Esophagus squamous epithelium (tissue), 5 donors: ENCODE data around the gene TIAM2. TPM values are rescaled to one million over a fixed set of nuclear protein-coding genes. Genes with fewer than 3 reads are reported as not detected.

Source experiments
- DNase-seq: peaks from one replicate; lab custom pipeline; 2025; lab: John Stamatoyannopoulos, UW
- H3K27ac ChIP-seq, 4 donors: fragments of 200-600 bp; sonication (generic); one replicate each; pipeline ENCODE4 v1.5.1; 2016 to 2019; ENCODE audit warnings: mild to moderate bottlenecking in 1 of 4
- H3K27me3 ChIP-seq, 4 donors: fragments of 200-600 bp; sonication (generic); 1 replicate in 3 of 4; 2 replicates in 1 of 4; pipeline versions ENCODE4 v1.5.1 to v1.6.0; 2017 to 2021; ENCODE audit warnings: antibody characterized with exemption in 1 of 4
- H3K36me3 ChIP-seq, 3 donors: fragments of 200-600 bp; sonication (generic); one replicate each; pipeline ENCODE4 v1.5.1; 2016 to 2019
- H3K4me1 ChIP-seq, 3 donors: fragments of 200-600 bp; sonication (generic); one replicate each; pipeline ENCODE4 v1.5.1; 2017 to 2019
- H3K4me3 ChIP-seq, 4 donors: fragments of 200-600 bp; sonication (generic); 1 replicate in 3 of 4; 2 replicates in 1 of 4; pipeline ENCODE4 v1.5.1; 2016 to 2019; ENCODE audit warnings: mild to moderate bottlenecking in 2 of 4, moderate library complexity in 1 of 4
- H3K9me3 ChIP-seq, 3 donors: fragments of 200-600 bp; sonication (generic); one replicate each; pipeline ENCODE4 v1.5.1; 2016 to 2019
- CTCF ChIP-seq, 6 experiments: fragments of 450-650 bp in 4 of 6; fragments of 200-600 bp in 2 of 6; sonication (generic) in 2 of 6; IDR thresholded peaks; one replicate each; pipeline ENCODE4 v1.5.1; 2016 to 2019; ENCODE audit warnings: antibody characterized with exemption in 6 of 6, mild to moderate bottlenecking in 4 of 6, moderate library complexity in 4 of 6
- POLR2A ChIP-seq, 4 donors: fragments of 450-650 bp; IDR thresholded peaks; one replicate each; pipeline ENCODE4 v1.6.1; 2017; ENCODE audit warnings: antibody characterized with exemption in 4 of 4, mild to moderate bottlenecking in 4 of 4, moderate library complexity in 3 of 4
- WGBS, 2 donors: methylation state at CpG; one replicate each; pipeline ENCODE4 v1.1.5; 2018; 5-methylcytosine and 5-hydroxymethylcytosine counted together
- intact Hi-C: fragments of 100-400 bp; cut with DNase I; formaldehyde crosslinking; loops from one replicate; pipeline ENCODE4 v1.15.0; 2022
- total RNA-seq, 4 donors: library from RNA; depleted of rRNA; stranded (reverse); fragments of >200 nt; gene quantifications; one replicate each; pipeline ENCODE4 v1.1.0, GENCODE V29; 2016
- donor health status: DM: yes; HTN: yes; CAD: no.

Gene TIAM2
- total RNA-seq, 4 donors from 2014 or later: 2.3 to 10.3 (median 5.6) TPM

- H3K9me3 ChIP-seq: no peaks in the 10 kb centered on the region
- no peaks in the 10 kb centered on the region for H3K4me1 ChIP-seq
- WGBS, 2 donors: 60 to 64% methylated on average over 10 of the region's 10 CpGs
- H3K27ac ChIP-seq: no peak overlapping the region
- intact Hi-C loops: no loop called here
- no peak for TF ChIP-seq CTCF (IDR thresholded peaks at IDR 0.05)
- no peak for TF ChIP-seq POLR2A (IDR thresholded peaks at IDR 0.05)
- DNase-seq: no peak
- H3K4me3 ChIP-seq: no peak overlapping the region
- no peaks in the 10 kb centered on the region for H3K27me3 ChIP-seq
- H3K36me3 ChIP-seq: no peaks in the 10 kb centered on the region
Measured at GRCh38 chr6:155126727-155127439, 131.8 kb downstream of the TIAM2 start.

- WGBS, 2 donors: 88 to 89% methylated on average over 4 of the region's 4 CpGs
- no peak overlapping the region for H3K4me3 ChIP-seq
- no peaks in the 10 kb centered on the region for H3K4me1 ChIP-seq
- H3K36me3 ChIP-seq: no peaks in the 10 kb centered on the region
- DNase-seq: no peak
- no peak overlapping the region for H3K27ac ChIP-seq
- H3K27me3 ChIP-seq: no peaks in the 10 kb centered on the region
- no peaks in the 10 kb centered on the region for H3K9me3 ChIP-seq
- TF ChIP-seq CTCF (IDR thresholded peaks at IDR 0.05) (no peak), POLR2A (IDR thresholded peaks at IDR 0.05) (no peak)
- intact Hi-C loops: no loop called here
Measured at GRCh38 chr6:155128977-155129376, 133.9 kb downstream of the TIAM2 start.

GRCh38 chr6:155129744-155130143 is 134.6 kb downstream of the TIAM2 start:
- no peaks in the 10 kb centered on the region for H3K9me3 ChIP-seq
- H3K36me3 ChIP-seq: no peaks in the 10 kb centered on the region
- DNase-seq: no peak
- H3K4me3 ChIP-seq: no peak overlapping the region
- H3K27me3 ChIP-seq: no peaks in the 10 kb centered on the region
- H3K4me1 ChIP-seq: no peaks in the 10 kb centered on the region
- WGBS, 2 donors: 85 to 91% methylated on average over 7 to 13 of the region's 14 CpGs
- intact Hi-C loops: no loop called here
- H3K27ac ChIP-seq: no peak overlapping the region
- TF ChIP-seq CTCF (IDR thresholded peaks at IDR 0.05) (no peak), POLR2A (IDR thresholded peaks at IDR 0.05) (no peak)

- Histone ChIP-seq H3K36me3 (no peaks in the 10 kb centered on the region), H3K4me3 (no peak overlapping the region), H3K9me3 (no peaks in the 10 kb centered on the region), H3K27ac (no peak overlapping the region), H3K27me3 (no peaks in the 10 kb centered on the region), H3K4me1 (no peaks in the 10 kb centered on the region)
- intact Hi-C loops: no loop called here
- TF ChIP-seq POLR2A (IDR thresholded peaks at IDR 0.05) (no peak), CTCF (IDR thresholded peaks at IDR 0.05) (no peak)
- 81 to 88% methylated on average over 7 to 9 of the region's 14 CpGs for WGBS, 2 donors
- DNase-seq: no peak
Measured at GRCh38 chr6:155130161-155130853, 135.2 kb downstream of the TIAM2 start.

- Histone ChIP-seq H3K27ac (no peak overlapping the region), H3K4me1 (no peaks in the 10 kb centered on the region), H3K9me3 (no peaks in the 10 kb centered on the region), H3K4me3 (no peak overlapping the region), H3K36me3 (no peaks in the 10 kb centered on the region), H3K27me3 (no peaks in the 10 kb centered on the region)
- 85 to 90% methylated on average over 8 to 9 of the region's 9 CpGs for WGBS, 2 donors
- TF ChIP-seq CTCF (IDR thresholded peaks at IDR 0.05): no peak
- TF ChIP-seq POLR2A (IDR thresholded peaks at IDR 0.05): no peak
- DNase-seq: no peak
- intact Hi-C loops: no loop called here
Measured at GRCh38 chr6:155132617-155133016, 137.5 kb downstream of the TIAM2 start.
